Transverse colon (tissue), 4 donors: ENCODE measurements around the gene AHNAK.

Experiments used
- EP300 ChIP-seq: sonication (generic); formaldehyde crosslinking; IDR thresholded peaks from one replicate; pipeline ENCODE4 v1.6.1; 2017; ENCODE audit warnings: antibody characterized with exemption, low read depth
- POLR2A ChIP-seq: fragments of 450-650 bp; IDR thresholded peaks from one replicate; pipeline ENCODE4 v1.6.1; 2016; ENCODE audit warnings: antibody characterized with exemption, mild to moderate bottlenecking, moderate library complexity
- POLR2AphosphoS5 ChIP-seq, 3 donors: sonication (generic); formaldehyde crosslinking; IDR thresholded peaks; one replicate each; pipeline ENCODE4 v1.6.1; 2016; ENCODE audit warnings: antibody characterized with exemption in 3 of 3
- TF ChIP-seq, protein P1 (sequence below), 5 experiments: fragments of 200-600 bp in 3 of 5; fragments of 450-650 bp in 2 of 5; sonication (generic) in 3 of 5; IDR thresholded peaks; 1 replicate in 2 of 5; 2 replicates in 3 of 5; pipeline ENCODE4 v1.5.1; 2016 to 2017; ENCODE audit warnings: antibody characterized with exemption in 5 of 5, inconsistent platforms in 3 of 5, mild to moderate bottlenecking in 2 of 5, moderate library complexity in 1 of 5

DNA sequence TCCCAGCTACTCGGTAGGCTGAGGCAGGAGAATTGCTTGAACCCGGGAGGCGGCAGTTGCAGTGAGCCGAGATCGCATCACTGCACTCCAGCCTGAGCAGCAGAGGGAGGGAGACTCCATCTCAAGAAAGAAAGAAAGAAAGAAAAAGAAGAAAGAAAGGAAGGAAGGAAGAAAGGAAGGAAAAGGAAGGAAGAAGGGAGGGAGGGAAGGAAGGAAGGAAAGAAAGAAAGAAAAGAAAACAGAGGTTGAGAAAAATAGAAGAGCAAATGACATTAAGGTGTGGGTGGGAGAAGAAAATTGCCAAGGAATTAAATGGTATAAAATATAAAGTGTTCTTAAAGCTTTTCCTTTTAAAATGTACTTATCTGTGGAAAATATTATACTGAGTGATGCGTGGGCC lies 49.9 kb downstream of the AHNAK start:
- TF ChIP-seq, protein P1, sequence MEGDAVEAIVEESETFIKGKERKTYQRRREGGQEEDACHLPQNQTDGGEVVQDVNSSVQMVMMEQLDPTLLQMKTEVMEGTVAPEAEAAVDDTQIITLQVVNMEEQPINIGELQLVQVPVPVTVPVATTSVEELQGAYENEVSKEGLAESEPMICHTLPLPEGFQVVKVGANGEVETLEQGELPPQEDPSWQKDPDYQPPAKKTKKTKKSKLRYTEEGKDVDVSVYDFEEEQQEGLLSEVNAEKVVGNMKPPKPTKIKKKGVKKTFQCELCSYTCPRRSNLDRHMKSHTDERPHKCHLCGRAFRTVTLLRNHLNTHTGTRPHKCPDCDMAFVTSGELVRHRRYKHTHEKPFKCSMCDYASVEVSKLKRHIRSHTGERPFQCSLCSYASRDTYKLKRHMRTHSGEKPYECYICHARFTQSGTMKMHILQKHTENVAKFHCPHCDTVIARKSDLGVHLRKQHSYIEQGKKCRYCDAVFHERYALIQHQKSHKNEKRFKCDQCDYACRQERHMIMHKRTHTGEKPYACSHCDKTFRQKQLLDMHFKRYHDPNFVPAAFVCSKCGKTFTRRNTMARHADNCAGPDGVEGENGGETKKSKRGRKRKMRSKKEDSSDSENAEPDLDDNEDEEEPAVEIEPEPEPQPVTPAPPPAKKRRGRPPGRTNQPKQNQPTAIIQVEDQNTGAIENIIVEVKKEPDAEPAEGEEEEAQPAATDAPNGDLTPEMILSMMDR (IDR thresholded peaks at IDR 0.05), result no peak
- no peak for TF ChIP-seq POLR2AphosphoS5 (IDR thresholded peaks at IDR 0.05)
- no peak for TF ChIP-seq POLR2A
- TF ChIP-seq EP300, result no peak
